ENCODE results near the gene ZSWIM7.

The ZSWIM7 gene

DNA sequence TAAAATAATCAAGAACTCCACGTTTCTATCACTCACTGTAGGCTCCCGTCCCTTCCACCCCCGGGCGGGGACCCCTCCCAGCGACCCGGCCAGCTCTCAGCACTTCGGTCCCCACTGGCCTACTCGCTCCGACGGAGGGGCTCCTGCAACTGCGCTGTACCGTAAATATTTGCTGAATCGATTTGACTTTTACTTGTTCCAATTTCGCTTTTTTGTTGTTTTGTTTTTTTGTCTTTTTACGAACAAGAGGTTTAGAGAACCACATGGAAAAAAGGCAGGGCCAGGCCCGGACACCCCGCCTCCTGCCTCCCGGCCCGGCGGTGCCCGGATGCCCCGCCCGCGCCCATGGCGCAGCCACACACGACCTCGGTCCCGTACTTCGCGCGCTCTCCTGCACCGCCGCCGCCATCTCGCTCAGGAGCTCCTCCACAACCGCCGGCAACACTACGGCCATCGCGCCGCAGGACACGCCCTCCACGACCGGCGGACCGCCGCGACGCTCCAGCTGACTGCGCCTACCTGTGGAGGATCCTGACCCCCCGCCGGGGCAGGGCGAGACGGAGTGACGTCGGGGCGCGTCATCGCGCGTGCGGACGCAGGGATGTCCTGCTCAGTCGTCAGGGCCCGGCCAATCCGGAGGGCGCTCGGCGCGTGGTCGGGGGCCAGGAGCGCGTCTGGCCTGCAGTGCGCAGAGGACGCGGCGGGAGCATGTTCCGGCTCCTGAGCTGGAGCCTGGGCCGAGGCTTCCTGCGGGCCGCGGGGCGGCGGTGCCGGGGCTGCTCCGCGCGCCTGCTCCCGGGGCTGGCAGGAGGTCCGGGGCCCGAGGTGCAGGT, at the start of gene ZSWIM7, which contains the start of gene TTC19:
Gene ZSWIM7 (minus strand): TSS at position 564 of the 833 bp plus-strand sequence. CDS start 110 bp downstream, at position 454.
Gene TTC19 (plus strand): TSS at position 684 of the 833 bp plus-strand sequence. CDS start 25 bp downstream, at position 709.
- peak; percentile 96 for DNase-seq (ENCODE audit: low read depth)

DNA sequence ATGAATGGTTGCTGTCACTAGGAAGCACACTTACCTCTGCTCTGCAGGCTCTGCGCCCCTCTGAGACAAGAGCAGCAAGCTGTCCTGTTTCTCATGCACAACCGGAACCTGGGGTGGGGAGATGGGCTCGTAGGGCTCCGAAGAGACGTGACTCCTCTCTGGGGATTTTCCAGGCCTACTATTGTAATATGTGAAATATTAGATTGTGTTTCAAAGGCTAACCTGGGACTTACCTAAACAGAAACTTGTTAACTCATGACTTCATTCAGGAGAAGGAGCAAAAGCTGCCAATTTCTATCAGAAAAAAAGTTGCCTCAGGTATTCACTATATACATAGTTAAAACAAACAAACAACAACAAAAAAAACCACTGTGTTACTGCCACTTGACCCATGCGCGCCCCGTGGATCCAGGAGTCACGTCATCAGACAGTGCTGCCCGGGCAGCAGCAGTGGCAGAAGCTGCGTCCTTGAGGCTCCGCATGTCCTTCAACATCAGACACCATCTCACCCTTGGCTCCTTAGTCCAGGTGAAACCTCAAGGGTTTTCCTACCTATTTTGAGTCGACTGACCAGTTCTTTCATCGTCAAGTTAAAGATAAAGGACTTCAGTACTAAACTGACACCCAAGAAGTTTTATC, 49.4 kb upstream of the ZSWIM7 start:
- no peak for DNase-seq (ENCODE audit: low read depth)

DNA sequence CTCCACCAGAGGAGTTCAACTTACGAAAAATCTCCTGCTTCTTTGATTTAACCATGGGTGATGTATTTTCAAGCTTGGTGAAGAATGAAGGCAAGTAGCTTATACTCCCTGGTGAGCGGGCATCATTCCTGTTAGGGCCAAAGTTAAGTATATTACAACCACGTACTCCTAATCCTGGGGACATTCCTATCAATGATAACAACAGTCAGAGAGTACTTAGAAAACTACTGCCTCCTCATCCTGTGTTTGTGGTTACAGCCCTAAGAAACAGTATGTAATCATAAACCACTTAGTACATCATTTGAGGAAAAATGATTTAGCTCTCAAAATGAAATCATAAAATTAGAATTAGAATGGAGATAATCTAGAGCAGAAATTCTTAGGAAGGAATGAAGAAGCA, 47.5 kb upstream of the ZSWIM7 start:
- peak; percentile 81 for DNase-seq (ENCODE audit: low read depth)

- DNase-seq (ENCODE audit: low read depth), result no peak
Observed at GRCh38 chr17:16044487-16044886, 45.0 kb upstream of the ZSWIM7 start.

DNA sequence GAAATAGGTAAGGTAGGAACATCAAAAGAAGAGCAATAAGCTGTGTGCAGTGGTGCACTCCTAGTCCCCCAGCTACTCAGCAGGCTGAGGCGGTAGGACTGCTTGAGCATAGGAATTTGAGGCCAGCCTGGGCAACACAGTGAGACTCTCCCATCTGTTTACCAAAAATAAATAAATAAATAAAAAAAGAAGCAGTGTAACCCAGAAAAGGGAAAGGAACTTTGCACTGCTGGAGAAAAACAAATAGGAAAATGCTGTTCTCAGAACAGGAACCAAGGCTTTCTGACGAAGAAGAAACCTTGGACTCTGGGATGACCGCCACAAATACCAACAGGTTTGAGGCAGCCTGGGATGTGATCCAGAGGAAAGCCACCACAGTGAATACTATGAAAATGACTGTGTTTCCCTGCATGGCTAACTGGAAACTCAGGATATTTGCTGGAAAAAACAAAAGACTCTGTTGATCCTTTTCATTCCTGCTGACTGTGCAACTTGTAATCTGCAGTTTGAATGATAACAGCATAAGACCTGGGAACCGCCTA, 41.3 kb upstream of the ZSWIM7 start:
- peak; percentile 69 for DNase-seq (ENCODE audit: low read depth)

DNA sequence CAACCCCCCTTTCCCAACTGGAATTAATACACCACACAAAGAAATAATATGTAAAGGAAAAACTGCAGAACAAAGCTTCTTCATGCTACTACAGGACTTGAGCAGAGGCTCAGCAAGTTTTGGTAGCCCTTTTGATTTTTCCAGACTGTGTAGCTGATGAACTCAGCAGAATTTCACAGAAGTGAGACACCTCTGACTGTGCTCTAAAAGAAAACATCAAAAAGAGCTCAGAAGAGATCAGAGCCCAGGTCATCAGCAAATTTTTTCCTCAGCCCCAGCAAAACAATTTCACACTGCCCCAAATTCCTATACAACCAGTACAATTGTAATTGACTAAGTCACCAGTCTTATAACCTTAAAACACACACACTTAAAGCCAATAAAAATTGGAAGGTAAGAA, 38.1 kb upstream of the ZSWIM7 start:
- peak; percentile 41 for DNase-seq (ENCODE audit: low read depth)

DNA sequence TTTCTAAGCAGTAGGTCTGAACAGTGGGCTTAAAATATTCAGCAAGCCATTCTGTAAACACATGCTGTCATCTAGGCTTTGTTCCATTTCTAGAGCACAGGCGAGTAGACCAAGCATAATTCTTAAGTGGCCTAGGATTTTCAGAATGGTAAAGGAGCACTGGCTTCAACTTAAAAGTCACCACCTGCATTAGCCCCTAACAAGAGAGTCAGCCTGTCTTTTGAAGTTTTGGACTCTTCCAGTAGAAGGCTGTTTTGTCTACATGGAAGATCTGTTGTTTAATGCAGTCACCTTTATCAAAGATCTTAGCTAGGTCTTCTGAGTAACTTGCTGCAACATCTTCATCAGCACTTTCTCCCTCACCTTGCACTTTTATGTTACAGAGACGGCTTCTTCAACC, 36.8 kb upstream of the ZSWIM7 start:
- no peak for DNase-seq (ENCODE audit: low read depth)

- DNase-seq (ENCODE audit: low read depth), result no peak
Observed at GRCh38 chr17:16033729-16034349, 34.3 kb upstream of the ZSWIM7 start.

DNA sequence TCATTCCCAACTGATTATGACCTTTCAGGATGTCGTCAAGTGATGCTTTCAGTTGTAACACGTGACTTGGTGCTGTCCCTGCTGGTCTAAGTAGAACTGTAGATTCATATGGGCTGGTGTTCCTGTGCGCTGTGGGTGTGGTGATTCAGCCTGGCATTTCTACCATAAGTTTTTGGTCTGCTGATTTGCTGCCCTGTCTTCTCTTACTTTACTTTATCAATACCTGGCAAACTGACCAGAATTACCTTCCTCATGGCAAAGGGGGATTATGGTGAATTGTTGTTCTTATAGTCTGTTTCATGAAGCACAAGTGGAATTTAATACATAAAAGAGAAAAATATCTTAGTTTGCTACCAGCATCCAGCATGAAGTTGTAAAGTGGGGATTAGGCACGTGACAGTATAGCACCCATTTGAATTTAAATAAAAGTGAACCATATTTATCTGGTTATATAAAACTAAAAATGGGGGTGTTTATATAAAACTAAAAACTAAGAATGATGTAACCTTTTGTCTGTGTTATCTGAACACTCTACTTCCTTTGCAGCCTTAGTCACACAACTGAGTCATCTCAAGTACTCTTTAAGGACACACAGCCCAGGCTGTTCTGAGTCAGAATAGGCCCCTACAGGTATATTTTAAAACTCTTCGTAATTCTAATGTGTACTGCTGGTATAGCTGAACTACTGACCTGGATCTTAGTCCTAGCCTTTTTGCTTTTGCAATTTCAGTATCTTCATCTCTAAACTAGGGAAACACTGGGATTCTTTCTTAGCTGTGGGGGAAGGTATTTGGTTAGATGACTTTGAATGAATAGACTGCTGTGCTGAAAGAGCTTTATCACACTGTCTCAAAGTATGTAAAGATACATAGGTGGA, 28.4 kb upstream of the ZSWIM7 start:
- peak; percentile 96 for DNase-seq (ENCODE audit: low read depth)

GRCh38 chr17:16026895-16027294, 27.4 kb upstream of the ZSWIM7 start:
- DNase-seq (ENCODE audit: low read depth), result no peak

DNA sequence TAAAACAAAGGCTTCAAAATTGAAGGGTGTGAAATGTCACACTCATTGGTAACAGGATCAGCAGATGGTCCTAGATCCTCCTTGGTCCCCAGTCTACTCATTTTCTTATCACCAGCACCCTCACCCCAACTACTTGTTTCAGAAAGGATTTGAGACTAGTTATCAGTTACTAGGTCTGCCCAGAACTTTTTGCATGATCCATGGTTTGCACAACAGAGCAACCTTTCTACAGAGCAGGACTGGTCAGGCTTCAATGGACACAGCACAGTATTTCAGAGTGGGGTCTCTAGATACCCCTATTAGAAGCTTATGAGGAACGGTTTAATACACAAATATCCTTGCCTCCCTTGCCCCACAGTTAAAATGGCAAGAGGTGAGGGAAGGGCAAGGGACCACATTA, 25.7 kb upstream of the ZSWIM7 start:
- DNase-seq (ENCODE audit: low read depth), result no peak

DNA sequence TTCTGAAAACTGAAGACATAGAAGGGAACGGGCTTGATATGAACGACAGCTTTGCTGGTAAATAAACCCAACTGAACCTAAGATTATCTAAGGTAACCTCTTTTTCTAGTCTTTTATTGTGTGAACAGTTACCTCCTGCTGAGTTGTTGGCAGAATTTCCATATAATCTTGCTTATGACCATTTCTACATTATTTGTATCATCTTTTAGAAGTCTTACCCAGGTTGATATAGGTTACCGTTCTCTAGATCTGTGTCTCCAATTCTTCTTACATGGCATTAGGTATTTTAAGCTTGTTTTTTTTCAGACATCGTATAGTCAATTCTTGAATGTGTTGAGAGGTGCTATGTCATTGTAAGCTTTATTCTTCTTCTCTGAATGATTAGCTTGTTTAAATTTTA, 24.4 kb upstream of the ZSWIM7 start:
- DNase-seq (ENCODE audit: low read depth), result no peak

GRCh38 chr17:16019347-16019746, 19.8 kb upstream of the ZSWIM7 start:
- DNase-seq (ENCODE audit: low read depth), result no peak

GRCh38 chr17:16013943-16014407, 14.5 kb upstream of the ZSWIM7 start:
- DNase-seq (ENCODE audit: low read depth), result peak; percentile 85

DNA sequence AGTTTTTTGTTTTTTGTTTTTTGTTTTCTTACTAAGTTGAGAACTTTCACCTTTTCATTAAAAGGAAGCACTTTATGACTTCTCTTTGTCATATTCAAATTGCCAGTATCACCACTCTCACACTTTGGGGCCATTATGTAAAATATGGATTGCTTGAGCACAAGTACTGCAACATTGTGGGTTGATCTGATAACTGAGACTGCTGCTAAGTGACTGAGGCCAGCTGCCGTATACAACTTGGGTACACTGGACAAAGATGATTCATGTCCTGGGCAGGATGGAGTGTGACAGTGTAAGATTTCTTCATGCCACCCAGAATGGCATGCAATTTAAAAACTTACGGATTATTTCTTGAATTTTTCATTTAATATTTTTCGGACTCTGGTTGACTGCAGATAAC, 7.9 kb upstream of the ZSWIM7 start:
- DNase-seq (ENCODE audit: low read depth), result no peak

DNA sequence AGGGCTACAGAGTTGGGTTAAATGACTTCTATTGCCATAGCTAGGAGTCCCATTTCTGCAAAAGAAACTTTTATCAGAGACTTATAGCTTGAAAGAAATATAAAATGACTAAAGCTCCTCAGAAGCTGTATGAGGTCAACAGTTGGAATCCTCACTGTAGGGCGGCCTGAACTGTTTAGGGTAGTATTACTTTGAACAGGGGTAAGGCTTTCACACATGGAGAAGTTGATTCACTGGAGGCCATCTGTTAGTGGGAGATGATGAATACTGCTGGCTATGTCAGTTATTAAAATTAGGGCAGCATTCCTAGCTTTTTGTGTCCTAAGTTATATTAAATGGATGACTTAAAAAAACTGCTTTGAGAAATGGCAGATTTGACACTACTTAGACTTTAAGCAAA, 6.1 kb upstream of the ZSWIM7 start:
- no peak for DNase-seq (ENCODE audit: low read depth)

GRCh38 chr17:16003841-16004240, 4.3 kb upstream of the ZSWIM7 start:
- no peak for DNase-seq (ENCODE audit: low read depth)

- DNase-seq (ENCODE audit: low read depth), result no peak
Observed at GRCh38 chr17:16002708-16003260, 3.3 kb upstream of the ZSWIM7 start.

- DNase-seq (ENCODE audit: low read depth), result no peak
Observed at GRCh38 chr17:16001226-16001897, 1.9 kb upstream of the ZSWIM7 start.

GRCh38 chr17:15999974-16000827, 697 bp upstream of the ZSWIM7 start:
- DNase-seq (ENCODE audit: low read depth), result peak; percentile 32
